ENCODE results near the gene LRRN4.

DNA sequence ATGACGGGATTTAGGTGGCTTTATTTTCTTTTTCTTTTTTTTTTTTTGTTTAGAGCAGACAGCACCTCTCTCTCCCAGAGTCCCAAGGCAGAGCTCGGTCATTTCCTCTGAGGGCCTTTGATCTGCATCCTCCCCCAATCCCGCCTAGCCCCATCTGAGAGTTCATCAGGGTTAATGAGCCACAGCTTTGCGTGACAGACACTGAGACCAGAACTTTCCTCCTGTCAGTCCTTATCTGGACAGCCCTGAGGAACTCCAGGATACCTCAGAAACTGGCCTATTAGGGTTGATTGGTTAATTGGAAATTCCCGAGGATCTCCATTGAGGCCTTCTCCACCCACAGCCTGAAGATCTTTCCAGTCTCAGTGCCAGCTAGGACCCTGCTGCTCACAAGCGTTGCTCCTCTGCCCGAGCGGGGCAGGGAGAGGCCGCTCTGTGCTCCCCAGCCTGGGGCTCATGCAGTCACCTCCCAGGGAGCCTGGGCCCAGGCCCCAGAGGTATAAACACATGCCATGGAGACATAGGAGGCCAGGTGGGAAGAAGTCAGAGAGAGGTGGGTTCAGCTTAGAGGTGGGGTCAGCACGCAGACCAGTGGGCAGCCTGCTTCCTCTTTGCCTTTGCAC, 1.4 kb upstream of the LRRN4 start:
- TF ChIP-seq, protein P1, sequence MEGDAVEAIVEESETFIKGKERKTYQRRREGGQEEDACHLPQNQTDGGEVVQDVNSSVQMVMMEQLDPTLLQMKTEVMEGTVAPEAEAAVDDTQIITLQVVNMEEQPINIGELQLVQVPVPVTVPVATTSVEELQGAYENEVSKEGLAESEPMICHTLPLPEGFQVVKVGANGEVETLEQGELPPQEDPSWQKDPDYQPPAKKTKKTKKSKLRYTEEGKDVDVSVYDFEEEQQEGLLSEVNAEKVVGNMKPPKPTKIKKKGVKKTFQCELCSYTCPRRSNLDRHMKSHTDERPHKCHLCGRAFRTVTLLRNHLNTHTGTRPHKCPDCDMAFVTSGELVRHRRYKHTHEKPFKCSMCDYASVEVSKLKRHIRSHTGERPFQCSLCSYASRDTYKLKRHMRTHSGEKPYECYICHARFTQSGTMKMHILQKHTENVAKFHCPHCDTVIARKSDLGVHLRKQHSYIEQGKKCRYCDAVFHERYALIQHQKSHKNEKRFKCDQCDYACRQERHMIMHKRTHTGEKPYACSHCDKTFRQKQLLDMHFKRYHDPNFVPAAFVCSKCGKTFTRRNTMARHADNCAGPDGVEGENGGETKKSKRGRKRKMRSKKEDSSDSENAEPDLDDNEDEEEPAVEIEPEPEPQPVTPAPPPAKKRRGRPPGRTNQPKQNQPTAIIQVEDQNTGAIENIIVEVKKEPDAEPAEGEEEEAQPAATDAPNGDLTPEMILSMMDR (conservative IDR thresholded peaks at IDR 0.05; ENCODE audit: low read length): no peak
- TF ChIP-seq EZH2phosphoT487 (IDR thresholded peaks at IDR 0.05; ENCODE audit: borderline replicate concordance, low read depth, low read length): no peak
